Measurements from ENCODE around the gene ZNF154.

DNA sequence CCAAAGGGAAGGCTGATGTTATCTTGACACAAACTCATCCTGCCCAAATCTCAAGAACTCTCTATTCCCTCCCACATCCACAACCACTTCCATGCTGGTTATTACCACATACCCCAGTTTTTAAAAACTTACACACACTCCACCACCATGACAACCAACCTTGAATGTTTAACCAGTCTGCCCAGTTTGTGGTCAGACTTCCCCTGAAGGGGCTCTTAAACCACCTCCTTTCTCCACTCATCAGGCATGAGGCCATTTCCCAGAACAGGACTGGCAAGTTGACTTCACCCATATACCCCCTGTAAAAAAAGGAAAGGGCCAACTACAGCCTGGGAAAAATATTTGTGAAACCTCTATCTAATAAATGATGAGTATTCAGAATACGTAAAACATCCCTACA is 52.7 kb downstream of the ZNF154 start:
- TF ChIP-seq, protein P1, sequence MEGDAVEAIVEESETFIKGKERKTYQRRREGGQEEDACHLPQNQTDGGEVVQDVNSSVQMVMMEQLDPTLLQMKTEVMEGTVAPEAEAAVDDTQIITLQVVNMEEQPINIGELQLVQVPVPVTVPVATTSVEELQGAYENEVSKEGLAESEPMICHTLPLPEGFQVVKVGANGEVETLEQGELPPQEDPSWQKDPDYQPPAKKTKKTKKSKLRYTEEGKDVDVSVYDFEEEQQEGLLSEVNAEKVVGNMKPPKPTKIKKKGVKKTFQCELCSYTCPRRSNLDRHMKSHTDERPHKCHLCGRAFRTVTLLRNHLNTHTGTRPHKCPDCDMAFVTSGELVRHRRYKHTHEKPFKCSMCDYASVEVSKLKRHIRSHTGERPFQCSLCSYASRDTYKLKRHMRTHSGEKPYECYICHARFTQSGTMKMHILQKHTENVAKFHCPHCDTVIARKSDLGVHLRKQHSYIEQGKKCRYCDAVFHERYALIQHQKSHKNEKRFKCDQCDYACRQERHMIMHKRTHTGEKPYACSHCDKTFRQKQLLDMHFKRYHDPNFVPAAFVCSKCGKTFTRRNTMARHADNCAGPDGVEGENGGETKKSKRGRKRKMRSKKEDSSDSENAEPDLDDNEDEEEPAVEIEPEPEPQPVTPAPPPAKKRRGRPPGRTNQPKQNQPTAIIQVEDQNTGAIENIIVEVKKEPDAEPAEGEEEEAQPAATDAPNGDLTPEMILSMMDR (IDR thresholded peaks at IDR 0.05) = no peak
- no peak for TF ChIP-seq POLR2A (IDR thresholded peaks at IDR 0.05)

Measured in esophagus squamous epithelium (tissue), 4 donors.